IPS-18a (cell line): ENCODE results near the gene ADAMTSL1.
A peak's percentile ranks its signal among the peaks of the same experiment; 100 is the strongest.

Experiments
- H3K27ac ChIP-seq: one replicate; pipeline ENCODE4 v1.5.1; 2013; ENCODE audit warnings: low read length
- H3K27me3 ChIP-seq: one replicate; pipeline ENCODE4 v1.6.1; 2013; ENCODE audit warnings: mild to moderate bottlenecking, low read length; ENCODE audit not compliant: control insufficient read depth, insufficient read depth
- H3K36me3 ChIP-seq: one replicate; pipeline ENCODE4 v1.6.1; 2013; ENCODE audit warnings: low read depth, low read length; ENCODE audit not compliant: control insufficient read depth
- H3K4me1 ChIP-seq: one replicate; pipeline ENCODE4 v1.6.1; 2013; ENCODE audit warnings: low read depth, low read length; ENCODE audit not compliant: control insufficient read depth
- H3K4me3 ChIP-seq: one replicate; pipeline ENCODE4 v1.5.1; 2013; ENCODE audit warnings: low read length
- H3K9ac ChIP-seq: one replicate; pipeline ENCODE4 v1.6.1; 2013; ENCODE audit warnings: mild to moderate bottlenecking, low read length, moderate library complexity
- H3K9me3 ChIP-seq: one replicate; pipeline ENCODE4 v1.6.1; 2013; ENCODE audit warnings: low read depth, low read length; ENCODE audit not compliant: control insufficient read depth

ADAMTSL1 gene

DNA sequence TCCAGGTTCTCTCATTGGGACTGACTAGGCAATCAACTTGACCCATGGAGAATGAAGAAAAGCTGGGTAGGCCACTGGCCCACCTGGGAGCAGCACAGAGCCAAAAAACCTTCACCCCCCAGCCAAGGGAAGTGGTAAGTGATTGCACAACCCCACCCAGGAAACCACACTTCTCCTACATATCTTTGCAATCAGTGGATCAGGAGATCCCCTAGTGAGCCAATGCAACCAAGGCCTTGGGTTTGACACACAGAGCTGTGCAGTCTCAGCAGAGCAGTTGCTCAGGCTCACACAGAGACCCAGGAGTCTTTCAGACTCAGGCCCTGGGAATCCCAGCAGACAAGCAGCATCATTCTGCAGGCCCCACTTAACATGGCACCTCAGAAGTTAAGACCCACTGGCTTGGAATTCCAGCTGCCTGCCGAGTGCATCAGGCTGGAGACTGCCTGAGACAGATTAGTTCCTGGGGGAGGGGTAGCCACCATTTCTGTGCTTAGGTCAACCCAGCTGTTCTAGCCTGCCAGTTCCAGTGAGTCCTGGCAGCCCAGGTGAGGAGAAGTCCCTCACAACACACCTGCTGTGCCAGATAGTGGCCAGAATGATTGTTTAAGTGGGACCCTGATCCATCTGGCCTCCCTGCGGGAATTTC, 422.7 kb downstream of the ADAMTSL1 start:
- Histone ChIP-seq H3K27ac (no peak overlapping the region), H3K36me3 (no peaks in the 10 kb centered on the region), H3K27me3 (no peaks in the 10 kb centered on the region), H3K9ac (no peak overlapping the region), H3K4me1 (no peaks in the 10 kb centered on the region), H3K4me3 (no peak overlapping the region), H3K9me3 (peaks cover 8% of the 10 kb centered on the region)

DNA sequence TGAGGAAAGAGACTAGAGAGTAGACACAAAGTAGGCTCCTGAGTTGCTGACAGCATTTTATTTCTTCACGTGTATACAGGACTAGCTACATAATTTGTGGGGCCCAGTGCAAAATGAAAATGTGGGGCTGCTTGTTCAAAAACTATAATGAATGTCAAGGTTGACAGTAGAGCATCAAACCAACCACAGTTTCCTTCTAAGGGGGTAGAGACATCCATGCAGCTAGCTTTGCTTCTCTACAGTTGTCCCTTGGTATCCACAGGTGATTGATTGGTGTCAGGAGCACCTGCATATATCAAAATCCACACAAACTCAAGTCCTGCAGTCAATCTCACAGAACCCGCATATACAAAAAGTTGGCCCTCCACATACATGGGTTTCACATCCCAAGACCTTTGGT, 429.5 kb downstream of the ADAMTSL1 start:
- no peaks in the 10 kb centered on the region for H3K27me3 ChIP-seq
- no peaks in the 10 kb centered on the region for H3K36me3 ChIP-seq
- no peaks in the 10 kb centered on the region for H3K4me1 ChIP-seq
- no peak overlapping the region for H3K9ac ChIP-seq
- H3K9me3 ChIP-seq: no peaks in the 10 kb centered on the region
- no peak overlapping the region for H3K27ac ChIP-seq
- no peak overlapping the region for H3K4me3 ChIP-seq

DNA sequence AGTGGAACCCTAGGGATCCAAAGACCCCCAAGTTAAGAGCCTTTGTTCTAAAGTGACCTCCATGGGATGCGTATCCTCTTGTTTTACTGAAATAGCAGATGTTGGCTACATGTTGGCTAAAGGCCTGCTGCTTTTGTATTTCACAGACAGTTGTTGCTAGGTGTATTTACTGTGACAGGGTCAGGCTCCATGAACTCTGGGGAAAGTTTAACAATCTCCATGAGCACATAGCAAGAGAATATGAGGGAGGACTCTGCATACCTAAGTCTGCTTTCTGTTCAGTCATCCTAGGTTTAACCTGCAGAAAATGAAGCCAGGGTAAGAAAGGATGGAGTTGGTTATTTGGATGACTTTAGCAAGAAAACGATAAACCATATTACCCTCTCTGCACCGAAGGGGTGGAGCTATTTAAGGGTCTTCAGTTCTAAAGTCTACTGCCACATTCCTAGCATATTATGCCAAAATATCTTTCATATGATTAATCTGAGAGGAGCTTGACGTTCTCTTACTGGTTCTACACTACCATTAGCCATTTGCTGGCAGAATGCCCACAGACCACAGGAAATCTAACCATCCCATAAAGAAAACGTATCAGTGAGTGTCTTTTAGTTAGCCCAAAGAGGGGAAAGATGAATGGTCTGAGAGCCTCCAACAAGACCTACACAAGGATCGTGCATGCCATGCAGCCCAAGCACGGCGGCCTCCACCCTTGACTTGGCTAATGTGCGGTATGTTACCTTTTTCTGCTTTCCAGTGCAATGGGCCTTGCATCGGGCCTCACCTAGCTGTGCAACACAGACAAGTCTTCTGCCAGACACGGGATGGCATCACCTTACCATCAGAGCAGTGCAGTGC, 431.3 kb downstream of the ADAMTSL1 start:
- H3K4me3 ChIP-seq: no peak overlapping the region
- no peak overlapping the region for H3K27ac ChIP-seq
- H3K36me3 ChIP-seq: no peaks in the 10 kb centered on the region
- no peaks in the 10 kb centered on the region for H3K27me3 ChIP-seq
- H3K4me1 ChIP-seq: peaks cover 2% of the 10 kb centered on the region
- H3K9me3 ChIP-seq: no peaks in the 10 kb centered on the region
- no peak overlapping the region for H3K9ac ChIP-seq

DNA sequence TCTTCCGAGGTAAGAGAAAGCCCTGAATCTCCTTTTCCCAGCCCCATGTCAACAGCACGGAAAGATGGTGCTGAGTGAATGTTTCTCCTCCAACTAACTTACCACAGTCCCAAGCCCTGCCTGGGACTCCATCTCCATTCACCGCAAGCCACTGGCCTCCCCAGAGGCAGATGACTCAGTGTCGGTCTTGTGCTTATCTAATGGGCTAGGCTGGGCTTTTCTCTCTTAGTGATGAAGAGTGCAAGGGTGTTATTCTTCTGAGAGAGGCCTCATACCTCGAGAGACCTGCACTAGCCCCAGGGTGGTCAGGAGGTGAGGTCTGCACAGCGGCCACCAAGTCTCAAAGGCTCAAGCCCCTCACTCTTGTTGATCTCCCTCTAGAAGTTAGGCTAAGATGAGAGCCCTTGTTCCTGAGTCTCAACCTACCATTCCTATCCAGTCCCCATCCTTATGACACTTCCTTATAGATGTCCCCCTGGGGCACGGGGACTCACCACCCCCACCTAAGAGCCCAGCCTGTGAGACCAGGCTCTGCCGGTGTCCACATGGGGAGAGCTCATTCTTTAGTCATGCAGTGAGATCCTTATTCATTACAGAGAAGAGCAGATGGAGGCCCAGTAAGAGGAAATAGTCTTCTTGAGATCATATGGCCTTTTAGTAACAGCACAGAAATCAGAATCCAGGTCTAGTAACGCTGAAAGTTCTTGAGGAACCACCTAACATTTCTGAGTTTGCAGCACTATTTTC, 432.1 kb downstream of the ADAMTSL1 start:
- Histone ChIP-seq H3K4me3 (no peak overlapping the region), H3K27ac (no peak overlapping the region), H3K27me3 (no peaks in the 10 kb centered on the region), H3K9me3 (no peaks in the 10 kb centered on the region), H3K36me3 (no peaks in the 10 kb centered on the region), H3K9ac (no peak overlapping the region), H3K4me1 (peaks cover 2% of the 10 kb centered on the region)

DNA sequence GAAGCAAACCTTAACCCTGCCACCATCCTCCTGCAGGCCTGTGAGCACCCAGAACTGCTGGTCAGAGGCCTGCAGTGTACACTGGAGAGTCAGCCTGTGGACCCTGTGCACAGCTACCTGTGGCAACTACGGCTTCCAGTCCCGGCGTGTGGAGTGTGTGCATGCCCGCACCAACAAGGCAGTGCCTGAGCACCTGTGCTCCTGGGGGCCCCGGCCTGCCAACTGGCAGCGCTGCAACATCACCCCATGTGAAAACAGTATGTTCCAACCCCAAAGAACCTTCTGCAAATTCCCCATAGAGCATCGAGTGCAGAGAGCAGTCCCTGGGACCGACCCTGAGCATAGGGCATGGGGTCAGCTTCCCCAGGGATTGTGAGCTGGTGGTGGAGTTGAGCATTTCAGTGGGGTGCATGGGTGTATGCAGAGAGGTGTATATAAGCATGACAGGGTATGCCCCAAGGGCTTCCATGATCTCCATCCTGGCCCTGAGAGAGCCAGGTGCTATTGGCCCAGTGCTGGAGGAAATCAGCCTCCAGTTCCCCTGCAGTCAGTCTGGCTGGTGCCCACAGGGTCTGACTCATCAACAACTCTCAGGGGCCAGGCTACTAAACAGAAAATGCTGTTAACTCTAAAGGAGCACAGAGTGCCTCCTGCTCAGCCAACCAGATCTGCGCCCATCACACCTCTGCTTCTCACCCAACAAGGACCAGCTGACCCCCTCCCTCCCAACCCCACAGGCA, 432.9 kb downstream of the ADAMTSL1 start:
- Histone ChIP-seq H3K27me3 (no peaks in the 10 kb centered on the region), H3K36me3 (no peaks in the 10 kb centered on the region), H3K4me3 (no peak overlapping the region), H3K9me3 (no peaks in the 10 kb centered on the region), H3K27ac (no peak overlapping the region), H3K9ac (no peak overlapping the region), H3K4me1 (peaks cover 9% of the 10 kb centered on the region)

DNA sequence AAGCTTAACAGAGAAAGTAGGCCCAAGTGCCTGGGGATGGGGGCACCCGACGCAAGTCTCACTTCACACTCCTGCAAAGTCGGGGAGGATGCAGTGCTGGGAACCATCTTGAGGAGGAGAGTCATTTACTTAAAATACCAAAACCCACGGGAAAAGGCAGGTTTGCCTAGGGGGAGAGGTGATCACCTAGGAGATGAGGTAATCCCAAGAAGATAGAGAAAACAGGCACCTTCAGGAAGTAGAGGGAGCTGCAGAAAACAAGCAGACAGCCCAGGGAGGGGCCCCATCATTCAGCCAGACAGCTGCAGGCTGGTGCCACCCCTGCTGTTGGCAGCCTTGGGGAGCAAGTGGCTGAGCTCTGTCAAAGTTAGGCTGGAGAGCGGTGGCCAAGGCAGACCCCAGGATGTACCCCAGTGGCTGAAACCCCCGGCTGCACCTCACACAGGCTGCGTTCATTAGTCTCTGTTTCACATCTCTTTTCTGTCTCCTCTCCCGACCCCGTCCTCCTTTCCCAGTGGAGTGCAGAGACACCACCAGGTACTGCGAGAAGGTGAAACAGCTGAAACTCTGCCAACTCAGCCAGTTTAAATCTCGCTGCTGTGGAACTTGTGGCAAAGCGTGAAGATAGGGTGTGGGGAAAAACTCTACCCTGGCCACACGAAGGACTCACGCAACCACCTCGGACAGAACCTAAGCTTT, 434.1 kb downstream of the ADAMTSL1 start:
- H3K9me3 ChIP-seq: no peaks in the 10 kb centered on the region
- H3K27ac ChIP-seq: no peak overlapping the region
- H3K4me1 ChIP-seq: peaks cover 14% of the 10 kb centered on the region
- H3K9ac ChIP-seq: no peak overlapping the region
- no peak overlapping the region for H3K4me3 ChIP-seq
- H3K36me3 ChIP-seq: no peaks in the 10 kb centered on the region
- H3K27me3 ChIP-seq: no peaks in the 10 kb centered on the region

DNA sequence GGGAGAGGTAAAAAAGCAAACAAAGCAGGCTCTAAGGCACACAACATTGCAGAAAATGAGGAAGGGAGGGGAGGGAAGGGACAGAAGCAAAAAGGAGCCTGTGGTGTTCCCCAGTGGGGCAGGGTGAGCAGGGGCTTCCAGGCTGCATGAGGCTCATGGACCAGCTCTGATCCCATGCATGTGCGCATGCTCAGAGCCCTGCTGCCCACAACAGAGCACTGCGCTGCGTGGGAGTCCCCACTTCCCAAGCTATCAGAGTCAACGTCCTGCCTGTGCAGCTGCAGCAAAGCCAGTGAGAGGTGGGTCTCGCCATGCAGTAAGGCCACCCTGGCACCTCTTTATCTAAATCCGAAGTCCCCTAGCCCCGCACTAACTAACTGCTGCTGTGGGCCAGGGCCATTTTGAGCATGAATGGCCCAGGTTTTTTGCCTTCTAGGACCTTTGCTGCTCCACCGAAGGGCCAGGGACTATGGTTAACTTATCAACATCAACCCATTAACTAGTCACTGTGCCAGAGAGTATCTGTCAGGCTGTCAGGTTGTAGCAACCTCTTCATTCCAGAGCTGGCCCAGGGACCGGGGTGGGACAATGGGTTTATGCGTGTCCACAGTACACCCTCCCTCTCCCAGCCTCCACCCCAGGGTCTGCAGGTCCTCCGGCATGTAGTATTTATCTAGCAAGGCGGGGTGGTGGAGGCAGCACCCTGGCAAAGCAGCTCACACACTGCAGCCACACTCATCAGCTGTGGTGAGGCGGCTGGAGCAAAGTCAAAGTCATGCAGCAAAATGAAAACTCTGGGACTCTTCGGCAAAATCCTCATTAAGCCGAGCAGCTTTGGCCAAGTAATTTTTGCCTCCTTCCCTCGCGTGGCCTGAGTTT, 435.4 kb downstream of the ADAMTSL1 start:
- H3K36me3 ChIP-seq: no peaks in the 10 kb centered on the region

DNA sequence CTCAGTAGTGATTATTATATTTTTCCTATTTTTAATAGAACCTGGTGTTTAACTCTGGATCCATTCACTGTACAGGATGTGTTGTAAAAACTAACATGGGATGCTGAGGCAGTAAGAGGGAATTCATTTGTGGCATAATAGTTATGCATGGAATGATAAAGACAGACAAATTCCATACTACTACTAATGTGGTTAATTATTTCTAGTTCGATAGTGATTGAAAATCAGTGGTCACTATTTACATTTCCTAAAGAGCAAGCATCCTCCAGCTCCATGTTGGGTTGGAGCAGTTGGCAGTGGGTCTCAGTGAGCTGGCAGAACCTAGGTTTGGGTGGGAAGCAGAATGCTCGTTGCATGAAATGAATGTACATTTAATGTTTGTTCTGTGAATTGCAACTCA, 436.5 kb downstream of the ADAMTSL1 start:
- Histone ChIP-seq H3K4me3 (no peak overlapping the region), H3K27ac (no peak overlapping the region), H3K27me3 (no peaks in the 10 kb centered on the region), H3K4me1 (peaks cover 14% of the 10 kb centered on the region), H3K9me3 (no peaks in the 10 kb centered on the region), H3K9ac (no peak overlapping the region), H3K36me3 (no peaks in the 10 kb centered on the region)

More for the DNA sequence above, 435.4 kb downstream of the ADAMTSL1 start:
- Histone ChIP-seq H3K27me3 (no peaks in the 10 kb centered on the region), H3K4me1 (peaks cover 14% of the 10 kb centered on the region), H3K9ac (no peak overlapping the region), H3K27ac (no peak overlapping the region), H3K4me3 (no peak overlapping the region), H3K9me3 (no peaks in the 10 kb centered on the region)

DNA sequence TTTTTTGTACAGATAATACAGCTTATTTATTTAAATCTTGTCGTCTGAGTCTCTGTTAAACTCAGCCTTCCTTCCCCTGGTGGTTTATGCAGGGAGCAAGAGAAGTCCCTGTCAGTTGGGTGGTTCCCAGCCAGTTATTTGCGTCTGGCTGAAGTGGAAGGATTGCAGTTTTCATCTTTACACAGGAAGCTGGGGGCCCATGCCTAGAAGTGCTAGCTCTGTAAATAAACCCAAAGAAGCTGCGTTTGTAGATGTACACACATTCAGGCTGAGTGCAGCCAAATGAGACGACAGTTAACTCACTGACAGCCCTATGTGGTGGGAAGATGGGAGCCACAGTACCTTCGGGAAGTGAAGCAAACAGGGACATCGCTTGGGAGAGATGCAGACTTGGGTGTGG, 437.0 kb downstream of the ADAMTSL1 start:
- Histone ChIP-seq H3K36me3 (no peaks in the 10 kb centered on the region), H3K4me1 (peaks cover 14% of the 10 kb centered on the region), H3K9me3 (no peaks in the 10 kb centered on the region), H3K27me3 (no peaks in the 10 kb centered on the region), H3K4me3 (no peak overlapping the region), H3K9ac (no peak overlapping the region), H3K27ac (no peak overlapping the region)

DNA sequence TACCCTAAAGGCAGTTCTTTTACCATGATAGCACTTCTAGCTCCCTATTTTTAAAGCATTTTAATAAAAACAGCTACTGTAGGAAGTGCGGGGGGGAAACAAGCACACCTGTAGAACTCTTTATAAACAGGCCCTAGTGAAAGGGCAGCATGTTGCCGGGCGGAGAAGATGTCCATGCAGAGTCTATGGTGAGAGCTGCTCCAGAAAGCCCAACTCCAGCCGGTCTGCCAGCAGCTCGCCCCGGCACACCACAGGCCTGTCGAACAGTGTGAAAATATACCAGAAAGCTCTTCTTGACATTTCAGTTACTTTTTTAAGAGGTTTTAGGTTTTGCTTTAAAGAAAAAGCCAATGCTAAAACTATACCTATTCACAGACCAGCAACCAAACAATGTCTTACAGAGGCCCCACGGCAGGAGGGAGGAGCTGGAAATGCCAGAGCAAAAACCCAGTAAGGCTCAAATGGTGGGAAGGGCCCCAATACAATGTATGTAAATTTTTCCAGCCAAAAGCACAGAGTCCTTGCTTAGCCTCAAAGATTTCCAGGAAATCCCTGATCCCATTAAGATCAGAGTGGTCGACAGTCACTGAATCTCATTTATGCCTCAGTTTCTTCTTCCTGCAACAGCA, 437.9 kb downstream of the ADAMTSL1 start:
- Histone ChIP-seq H3K9ac (no peak overlapping the region), H3K27me3 (no peaks in the 10 kb centered on the region), H3K9me3 (no peaks in the 10 kb centered on the region), H3K4me1 (peaks cover 14% of the 10 kb centered on the region), H3K4me3 (peak overlapping the region; percentile 8), H3K27ac (no peak overlapping the region), H3K36me3 (no peaks in the 10 kb centered on the region)
